Measurements from ENCODE around the gene ZIC5. TPM values are rescaled to one million over a fixed set of nuclear protein-coding genes. Genes with fewer than 3 reads are reported as not detected.
A peak's percentile ranks its signal among the peaks of the same experiment; 100 is the strongest.

Gene ZIC5
- total and polyA plus RNA-seq, 2 of the 4 experiments (the other 2 are of a cell fraction) = not detected

GRCh38 chr13:99973808-99974185 is 2.2 kb upstream of the ZIC5 start:
- Histone ChIP-seq H3K9ac (ENCODE audit: low read depth, low read length) (no peak overlapping the region), H4K20me1 (ENCODE audit: insufficient read depth, low read length) (no peaks in the 10 kb centered on the region; the same call in 1 of the 2 replicates), H2AK9ac (replicated peaks; ENCODE audit: low read depth, low read length, poor library complexity) (no peak overlapping the region), H3K9me3 (ENCODE audit: control insufficient read depth, insufficient read depth, low read length) (peaks cover 24% of the 10 kb centered on the region), H3K27ac (ENCODE audit: insufficient read depth, low read length) (no peak overlapping the region), H2BK20ac (ENCODE audit: low read depth, low read length) (no peak overlapping the region), H3K56ac (ENCODE audit: extremely low read depth, insufficient read depth, low read length) (no peak overlapping the region), H2BK15ac (ENCODE audit: low read depth, low read length) (no peak overlapping the region), H4K8ac (ENCODE audit: low read depth in 2 of 2, low read length in 2 of 2) (no peak overlapping the region), H3K4me1 (ENCODE audit: control insufficient read depth, insufficient read depth, low read length) (peaks cover 2% of the 10 kb centered on the region; the same call in 1 of the 2 replicates), H3K36me3 (ENCODE audit: control insufficient read depth, insufficient read depth, low read length) (no peaks in the 10 kb centered on the region), H3K18ac (ENCODE audit: low read depth, low read length) (no peak overlapping the region), H2AK5ac (ENCODE audit: low read depth, low read length) (no peak overlapping the region), H3K79me1 (ENCODE audit: low read depth in 1 of 2, low read length in 2 of 2) (no peaks in the 10 kb centered on the region), H2BK120ac (ENCODE audit: low read depth, low read length) (no peak overlapping the region), H3K9me1 (ENCODE audit: insufficient read depth, low read length) (no peaks in the 10 kb centered on the region), H2BK5ac (ENCODE audit: low read depth, low read length, poor library complexity, severe bottlenecking) (no peak overlapping the region), H4K91ac (ENCODE audit: insufficient read depth, low read depth, low read length) (no peak overlapping the region), H3K23ac (ENCODE audit: low read depth, low read length) (no peak overlapping the region), H3K4me3 (ENCODE audit: insufficient read depth, low read depth, low read length) (no peak overlapping the region), H3K27me3 (ENCODE audit: control insufficient read depth, insufficient read depth, low read length) (peaks cover 93% of the 10 kb centered on the region), H3K14ac (replicated peaks; ENCODE audit: low read depth, low read length) (no peak overlapping the region), H3K4ac (ENCODE audit: low read depth, low read length) (no peak overlapping the region), H2AFZ (replicated peaks; ENCODE audit: low read length, poor library complexity) (no peak overlapping the region), H3K4me2 (ENCODE audit: low read depth, low read length) (no peak overlapping the region), H4K5ac (ENCODE audit: low read depth, low read length) (no peak overlapping the region)
- DNase-seq (no peak), ATAC-seq (ENCODE audit: low read depth) (no peak)
- ChIA-PET POLR2A (ENCODE audit: unreplicated experiment) (interaction anchor here (0.5 kb wide), 1 partner anchor 17 kb away, joined by 5 read pairs; no protein-coding TSS in a partner anchor), CTCF (interaction anchor here (0.7 to 1.2 kb wide), 2 partner anchors 10 to 215 kb away, joined by 3 to 7 read pairs; no protein-coding TSS in a partner anchor)
- peak; percentile 47; the same call in 1 of the 2 replicates for TF ChIP-seq CEBPB (IDR thresholded peaks at IDR 0.05; ENCODE audit: low read depth, low read length)
- no peak for TF ChIP-seq SMC3 (IDR thresholded peaks at IDR 0.05; ENCODE audit: low read depth, low read length)
- in situ Hi-C loops (cut with MboI; ENCODE audit: low sequenced_read_pairs) (no loop called here), dilution Hi-C loops (cut with HindIII; ENCODE audit: low sequenced_read_pairs, unreplicated experiment) (no loop called here), intact Hi-C loops (cut with micrococcal nuclease) (loop anchor here (10.0 kb wide), 1 partner anchor 541 kb away; no protein-coding TSS in a partner anchor)
- WGBS, 2 experiments (ENCODE audit: extremely low coverage in 2 of 2, insufficient read length in 1 of 2) = no CpG with 5 or more reads among the region's 6 CpGs
- BruUV-seq (replicated peaks) = no TSS peak
